Activated CD4-positive, CD25-positive, alpha-beta regulatory T cell treated with anti-CD3 and anti-CD28 coated beads, Interleukin-2, amount 50 U/mL, for 24 hours (primary cell): ENCODE data around the gene THSD4.

Experiments used
- ATAC-seq, 2 donors: fragments of 150-1000 bp; cut with Tn5 transposase; one replicate each; pipeline ENCODE4 v1.10.0; 2021; ENCODE audit warnings: mild to moderate bottlenecking in 1 of 2, moderate library complexity in 1 of 2

Gene THSD4

GRCh38 chr15:71511796-71512681 lies 396.8 kb downstream of the THSD4 start:
- ATAC-seq = no peak

- no peak for ATAC-seq
Measured at GRCh38 chr15:71512682-71513006, 397.4 kb downstream of the THSD4 start.

GRCh38 chr15:71515375-71516186 lies 400.3 kb downstream of the THSD4 start:
- no peak for ATAC-seq

GRCh38 chr15:71517751-71518150 lies 402.5 kb downstream of the THSD4 start:
- no peak for ATAC-seq

GRCh38 chr15:71518661-71519060 lies 403.4 kb downstream of the THSD4 start:
- ATAC-seq = no peak

GRCh38 chr15:71526060-71526820 lies 411.0 kb downstream of the THSD4 start:
- ATAC-seq = no peak

GRCh38 chr15:71529361-71529760 lies 414.1 kb downstream of the THSD4 start:
- ATAC-seq = no peak

GRCh38 chr15:71530116-71530515 lies 414.8 kb downstream of the THSD4 start:
- ATAC-seq = no peak

GRCh38 chr15:71532994-71533393 lies 417.7 kb downstream of the THSD4 start:
- no peak for ATAC-seq

- no peak for ATAC-seq
Measured at GRCh38 chr15:71538181-71538580, 422.9 kb downstream of the THSD4 start.

GRCh38 chr15:71541746-71542145 lies 426.5 kb downstream of the THSD4 start:
- ATAC-seq = no peak

- no peak for ATAC-seq
Measured at GRCh38 chr15:71542836-71543235, 427.6 kb downstream of the THSD4 start.

GRCh38 chr15:71543413-71543812 lies 428.1 kb downstream of the THSD4 start:
- ATAC-seq = no peak

- no peak for ATAC-seq
Measured at GRCh38 chr15:71545223-71545760, 430.0 kb downstream of the THSD4 start.

GRCh38 chr15:71545923-71546322 lies 430.7 kb downstream of the THSD4 start:
- no peak for ATAC-seq

- ATAC-seq = no peak
Measured at GRCh38 chr15:71547011-71547410, 431.7 kb downstream of the THSD4 start.

- ATAC-seq = no peak
Measured at GRCh38 chr15:71548401-71548807, 433.1 kb downstream of the THSD4 start.

- no peak for ATAC-seq
Measured at GRCh38 chr15:71549091-71549490, 433.8 kb downstream of the THSD4 start.

GRCh38 chr15:71549697-71550096 lies 434.4 kb downstream of the THSD4 start:
- ATAC-seq = no peak

- ATAC-seq = no peak
Measured at GRCh38 chr15:71551566-71551965, 436.3 kb downstream of the THSD4 start.

GRCh38 chr15:71559098-71559497 lies 443.8 kb downstream of the THSD4 start:
- ATAC-seq = no peak

- ATAC-seq = no peak
Measured at GRCh38 chr15:71559616-71560015, 444.3 kb downstream of the THSD4 start.

GRCh38 chr15:71562251-71562650 lies 447.0 kb downstream of the THSD4 start:
- ATAC-seq = no peak
